NCI-H345 (cell line): ENCODE data around the gene GOLGA8G.
"Not testable (repeated sequence)": the region's sequence is repeated elsewhere in the genome, so short reads cannot be mapped to it uniquely, and the experiment has no call there.

Source experiments
- DNase-seq: peaks from one replicate; lab custom pipeline; 2025; lab: John Stamatoyannopoulos, UW

The GOLGA8G gene, protein sequence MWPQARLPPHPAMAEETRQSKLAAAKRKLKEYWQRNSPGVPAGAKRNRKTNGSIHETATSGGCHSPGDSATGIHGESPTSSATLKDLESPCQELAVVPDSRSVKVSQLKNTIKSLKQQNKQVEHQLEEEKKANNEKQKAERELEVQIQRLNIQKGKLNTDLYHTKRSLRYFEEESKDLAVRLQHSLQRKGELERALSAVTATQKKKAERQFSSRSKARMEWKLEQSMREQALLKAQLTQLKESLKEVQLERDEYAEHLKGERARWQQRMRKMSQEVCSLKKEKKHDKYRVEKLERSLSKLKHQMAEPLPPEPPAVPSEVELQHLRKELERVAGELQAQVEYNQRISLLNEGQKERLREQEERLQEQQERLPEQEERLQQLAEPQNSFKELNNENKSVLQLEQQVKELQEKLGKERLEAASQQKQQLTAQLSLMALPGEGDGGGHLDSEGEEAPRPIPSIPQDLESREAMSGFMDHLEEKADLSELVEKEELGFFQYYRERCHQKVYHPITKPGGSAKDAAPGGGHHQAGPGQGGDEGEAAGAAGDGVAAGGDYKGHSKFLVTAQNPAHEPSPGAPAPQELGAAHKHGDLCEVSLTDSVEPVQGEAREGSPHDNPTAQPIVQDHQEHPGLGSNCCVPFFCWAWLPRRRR

DNA sequence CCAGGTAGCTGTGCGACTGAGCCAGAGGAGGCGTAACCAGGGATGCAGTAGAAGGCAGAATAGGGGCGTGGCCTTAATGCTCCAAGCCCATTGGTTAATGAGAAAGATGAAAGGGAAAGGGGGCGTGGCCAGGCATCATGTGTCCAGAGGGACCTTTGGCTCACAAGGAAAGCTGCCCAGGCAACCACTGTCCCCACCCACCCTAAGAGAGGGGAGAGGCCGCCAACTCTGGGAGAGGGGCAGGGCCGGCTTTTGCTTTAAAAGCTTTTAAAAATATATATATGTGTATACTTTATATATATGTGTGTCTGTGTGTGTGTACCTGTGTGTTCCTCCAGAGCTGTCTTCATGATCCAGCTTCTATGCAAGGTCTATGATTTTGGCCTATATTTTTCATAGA is at the start of gene GOLGA8G:
TSS of gene GOLGA8G (minus strand) at position 18 of the 400 bp plus-strand sequence. CDS start 62 bp downstream, outside the sequence.
- not testable (repeated sequence) for DNase-seq

DNA sequence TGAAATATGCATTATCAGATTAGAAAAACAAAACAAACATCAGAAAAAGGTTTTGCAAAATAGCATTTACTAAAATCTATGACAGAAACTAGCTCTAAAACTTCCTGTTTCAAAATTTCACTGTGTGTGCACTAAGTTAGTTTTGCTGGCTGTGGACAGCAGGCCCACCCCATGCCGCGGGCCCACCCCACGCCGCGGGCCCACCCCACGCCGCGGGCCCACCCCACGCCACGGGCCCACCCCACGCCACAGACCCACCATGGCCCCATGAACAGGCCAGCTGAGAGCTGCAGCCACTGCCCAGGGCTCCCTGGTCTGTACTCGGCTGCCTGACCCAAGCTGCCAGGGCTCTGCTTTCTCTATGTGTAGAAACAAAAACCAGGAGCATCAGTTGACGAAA is 40.6 kb upstream of the GOLGA8G start:
- DNase-seq, result not testable (repeated sequence)

DNA sequence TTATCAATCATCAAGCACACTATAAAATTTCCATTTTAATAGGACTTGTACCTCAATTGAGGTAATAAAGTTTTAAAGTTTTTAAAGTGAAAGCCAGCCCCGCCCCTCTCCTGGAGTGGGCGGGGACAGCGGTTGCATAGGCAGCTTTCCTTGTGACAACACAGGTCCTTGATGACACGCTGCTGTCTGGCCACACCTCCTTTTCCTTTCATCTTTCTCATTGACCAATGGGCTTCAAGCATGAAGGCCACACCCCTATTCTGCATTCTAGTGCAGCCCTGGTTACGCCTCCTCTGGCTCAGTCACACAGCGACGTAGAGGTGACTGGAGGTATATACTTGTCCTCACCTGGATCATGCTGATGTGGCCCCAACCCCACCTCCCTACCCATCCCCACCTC is 20.5 kb upstream of the GOLGA8G start, which contains the start of gene GOLGA6L25:
TSS of gene GOLGA6L25 (plus strand) at position 301 of the 400 bp plus-strand sequence. CDS start at position 362, 61 bp downstream.
- DNase-seq, result not testable (repeated sequence)

DNA sequence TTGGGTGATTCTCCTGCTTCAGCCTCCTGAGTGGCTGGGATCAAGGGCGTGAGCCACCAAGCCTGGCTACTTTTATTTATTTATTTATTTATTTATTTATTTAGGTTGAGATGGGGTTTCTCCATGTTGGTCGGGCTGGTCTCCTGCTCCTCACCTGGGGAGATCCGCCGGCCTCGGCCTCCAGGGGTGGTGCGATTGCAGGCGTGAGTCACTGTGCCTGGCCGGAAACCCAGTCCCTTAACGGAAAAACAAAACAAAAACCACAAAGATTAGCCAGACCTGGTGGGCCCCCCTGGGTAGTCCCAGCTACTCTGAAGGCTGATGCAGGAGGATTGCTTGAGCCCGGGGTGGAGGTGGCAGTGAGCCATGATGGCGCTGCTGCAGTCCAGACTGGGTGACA is 17.6 kb downstream of the GOLGA8G start:
- DNase-seq, result not testable (repeated sequence)

DNA sequence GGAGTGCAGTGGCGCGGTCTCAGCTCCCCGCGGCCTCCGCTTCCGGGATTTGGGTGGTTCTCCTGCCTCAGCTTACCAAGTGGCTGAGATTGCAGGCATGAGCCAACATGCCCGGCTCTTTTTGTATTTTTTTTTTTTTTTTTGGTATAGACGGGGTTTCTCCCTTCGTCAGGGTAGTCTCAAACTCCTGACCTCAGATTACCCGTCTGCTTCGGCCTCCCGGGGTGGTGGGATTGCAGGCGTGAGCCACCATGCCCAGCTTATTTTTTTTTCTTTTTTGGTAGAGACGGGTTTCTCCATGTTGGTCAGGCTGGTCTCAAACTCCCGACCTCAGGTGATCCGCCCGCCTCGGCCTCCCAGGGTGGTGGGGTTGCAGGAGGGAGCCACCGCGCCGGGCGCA is 18.6 kb downstream of the GOLGA8G start:
- DNase-seq, result not testable (repeated sequence)

DNA sequence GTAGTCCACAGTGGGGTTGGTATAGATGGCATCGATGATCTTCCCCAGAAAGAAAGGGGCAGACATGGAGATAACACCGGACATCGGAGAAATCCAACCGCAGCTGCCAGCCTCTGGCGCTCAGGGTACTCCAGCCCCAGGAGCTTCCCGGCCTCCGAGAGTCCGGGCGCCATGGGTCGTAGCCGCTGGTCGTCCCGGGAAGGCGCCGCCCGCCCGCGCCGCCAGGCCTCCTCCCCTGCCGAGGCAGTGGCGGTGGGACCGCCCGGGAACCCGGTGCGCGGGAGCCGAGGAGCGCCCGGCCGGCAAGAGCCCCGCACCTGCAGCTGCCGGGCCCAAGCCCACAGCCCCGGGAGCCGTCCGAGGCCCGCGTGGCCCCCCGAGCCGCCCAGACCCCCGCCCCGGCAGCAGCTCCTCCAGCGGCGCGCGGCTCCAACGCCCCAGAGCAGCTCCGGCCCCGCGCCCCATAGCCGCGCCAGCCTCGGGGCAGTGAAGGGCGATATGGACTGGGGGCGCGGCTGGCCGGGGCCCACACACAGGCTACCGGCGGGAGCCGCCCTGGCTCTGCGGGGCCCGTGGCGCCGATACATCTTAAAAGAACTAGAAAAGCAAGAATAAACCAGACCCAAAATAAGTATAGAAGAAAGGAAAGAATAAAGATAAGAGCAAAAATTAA is 24.4 kb downstream of the GOLGA8G start:
- not testable (repeated sequence) for DNase-seq

DNA sequence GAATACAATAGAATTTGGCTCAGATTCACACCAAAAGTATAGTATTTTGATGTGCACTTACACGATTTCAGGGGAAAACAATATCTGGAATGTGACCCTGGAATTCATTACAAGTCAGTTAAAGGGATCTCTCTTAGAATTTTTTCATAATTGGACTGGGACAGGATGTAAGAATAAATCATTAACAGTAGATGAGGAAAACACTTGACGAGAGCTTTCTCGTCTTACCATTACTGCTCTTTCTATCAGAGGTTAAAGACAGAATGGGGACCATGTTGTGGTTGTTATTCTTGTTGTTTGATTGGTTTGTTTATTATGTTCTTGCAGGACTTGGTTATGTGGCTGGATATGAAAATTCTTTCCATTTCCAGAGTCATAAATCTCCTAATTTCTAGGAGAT is 51.4 kb downstream of the GOLGA8G start:
- DNase-seq, result not testable (repeated sequence)
